ENCODE results near the gene ARL6IP1.

The ARL6IP1 gene

DNA sequence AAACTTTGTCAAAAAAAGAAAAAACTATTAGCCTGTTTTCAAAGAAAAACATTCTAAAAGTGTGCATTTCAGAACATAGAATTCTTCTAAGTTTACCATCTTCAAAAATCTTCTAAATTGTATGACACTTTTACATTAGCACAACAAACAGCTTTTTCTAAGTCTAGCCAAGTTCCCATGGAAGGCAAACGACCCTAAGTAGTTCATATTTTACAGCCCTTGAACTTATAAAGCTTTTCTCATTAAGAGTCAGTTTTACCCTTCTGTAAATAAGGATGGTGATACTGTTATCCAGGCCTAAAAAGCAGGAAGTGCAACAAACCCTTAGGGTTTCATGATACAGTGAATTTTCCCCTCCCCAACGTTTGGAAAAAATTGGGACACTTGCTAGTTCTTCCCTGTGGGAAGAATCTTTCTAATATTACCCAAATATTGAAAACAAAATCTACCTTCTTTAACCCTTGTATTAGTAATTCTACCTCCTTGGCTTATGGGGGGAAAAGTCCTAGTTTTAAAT lies 4.0 kb upstream of the ARL6IP1 start:
- H3K4me3 Mint-ChIP-seq, result no peak overlapping the region
- H3K4me1 Mint-ChIP-seq (ENCODE audit: low read depth), result peaks cover 56% of the 10 kb centered on the region
- H3K36me3 Mint-ChIP-seq (ENCODE audit: low read depth), result peaks cover 59% of the 10 kb centered on the region
- H3K27me3 Mint-ChIP-seq, result no peaks in the 10 kb centered on the region
- H3K27ac Mint-ChIP-seq, result peak overlapping the region; percentile 71
- H3K9me3 Mint-ChIP-seq, result no peaks in the 10 kb centered on the region

DNA sequence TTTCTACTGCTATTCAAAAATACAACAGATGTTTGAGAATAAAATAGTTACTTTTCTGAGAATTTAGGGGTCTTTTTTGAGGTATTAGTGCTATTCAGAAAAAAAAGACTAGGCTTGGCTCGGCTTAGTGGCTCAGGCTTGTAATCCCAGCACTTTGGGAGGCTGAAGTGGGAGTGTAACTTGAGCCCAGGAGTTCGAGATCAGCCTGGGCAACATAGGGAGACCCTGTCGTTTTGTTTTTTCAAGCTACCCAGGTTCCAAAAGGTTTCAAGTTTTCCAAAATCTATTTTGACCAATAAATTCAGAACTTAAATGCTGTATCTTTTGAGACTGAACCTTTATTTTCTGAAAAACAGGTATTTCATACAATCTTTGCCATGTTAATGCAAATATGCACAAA lies 3.2 kb upstream of the ARL6IP1 start:
- Mint-ChIP-seq H3K36me3 (ENCODE audit: low read depth) (peaks cover 59% of the 10 kb centered on the region), H3K27ac (peak overlapping the region; percentile 71), H3K27me3 (no peaks in the 10 kb centered on the region), H3K4me1 (ENCODE audit: low read depth) (peaks cover 64% of the 10 kb centered on the region), H3K4me3 (peak overlapping the region; percentile 51), H3K9me3 (no peaks in the 10 kb centered on the region)

DNA sequence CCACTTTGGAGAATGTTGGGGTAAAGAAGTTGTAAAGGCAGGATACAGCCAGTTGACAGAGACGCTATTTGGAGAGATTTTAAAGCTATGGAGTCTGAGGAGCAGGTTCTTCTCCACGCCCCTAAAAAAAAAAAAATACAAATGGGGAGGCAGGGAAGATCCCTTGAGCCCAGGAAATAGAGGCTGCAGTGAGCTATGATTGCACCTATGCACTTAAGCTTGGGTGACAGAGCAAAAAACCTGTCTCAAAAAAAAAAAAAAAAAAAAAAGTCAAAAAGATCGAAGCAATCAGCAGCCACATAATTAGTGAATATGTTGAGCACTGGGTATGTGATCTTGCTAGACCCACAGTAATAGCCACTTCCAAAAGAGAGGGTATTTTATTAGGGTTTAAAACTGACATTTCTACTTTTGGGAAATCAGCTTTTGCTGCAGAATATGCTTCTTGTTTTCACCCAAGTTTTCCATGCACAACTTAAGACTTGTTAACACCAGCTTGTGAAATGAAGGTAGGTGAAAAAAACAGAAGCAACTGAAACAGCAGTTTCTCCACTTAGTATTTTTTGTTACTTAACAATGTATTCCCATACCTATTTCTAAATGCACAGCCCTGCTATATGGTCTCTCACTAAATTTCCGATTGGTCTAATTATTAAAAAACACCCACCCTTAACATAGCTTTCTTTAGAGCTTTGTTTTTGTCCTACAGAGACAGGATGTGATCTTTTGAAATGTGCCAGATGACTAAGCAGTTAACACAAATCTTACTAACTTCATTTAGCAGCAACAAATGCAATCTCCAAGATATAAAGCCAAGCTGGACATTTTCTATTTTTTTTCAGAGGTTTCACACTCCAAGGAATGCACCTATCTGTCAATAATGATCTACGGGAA lies 2.5 kb upstream of the ARL6IP1 start:
- H3K36me3 Mint-ChIP-seq (ENCODE audit: low read depth), result peaks cover 56% of the 10 kb centered on the region
- peak overlapping the region; percentile 51 for H3K4me3 Mint-ChIP-seq
- no peaks in the 10 kb centered on the region for H3K27me3 Mint-ChIP-seq
- H3K27ac Mint-ChIP-seq, result peak overlapping the region; percentile 71
- H3K9me3 Mint-ChIP-seq, result no peaks in the 10 kb centered on the region
- peaks cover 69% of the 10 kb centered on the region for H3K4me1 Mint-ChIP-seq (ENCODE audit: low read depth)

DNA sequence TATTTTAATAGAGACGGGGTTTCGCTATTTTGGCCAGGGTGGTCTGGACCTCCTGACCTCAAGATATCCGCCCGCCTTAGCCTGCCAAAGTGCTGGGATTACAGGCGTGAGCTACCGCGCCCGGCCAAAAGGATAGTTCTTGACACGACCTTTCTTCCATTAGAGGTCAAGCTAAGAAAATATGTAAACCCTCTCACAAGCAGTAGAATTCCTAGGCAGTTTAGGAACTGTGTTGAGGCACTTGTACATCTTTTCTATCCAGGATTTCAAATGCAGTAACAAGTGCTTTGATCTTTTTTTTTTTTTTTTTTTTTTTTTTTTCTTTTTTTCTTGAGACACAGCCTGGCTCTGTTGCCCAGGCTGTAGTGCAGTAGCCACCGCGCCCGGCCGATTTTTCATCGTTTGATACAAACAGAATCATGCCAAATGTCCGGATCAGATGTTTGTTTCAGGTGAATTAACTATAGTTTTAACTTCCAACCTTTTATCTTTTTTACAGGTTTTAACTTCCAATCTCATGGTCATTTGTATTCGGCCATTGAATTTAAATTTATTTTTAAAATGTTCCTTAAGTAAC lies 1.5 kb upstream of the ARL6IP1 start:
- Mint-ChIP-seq H3K9me3 (no peaks in the 10 kb centered on the region), H3K27ac (peak overlapping the region; percentile 31), H3K4me3 (peak overlapping the region; percentile 93), H3K36me3 (ENCODE audit: low read depth) (peaks cover 51% of the 10 kb centered on the region), H3K4me1 (ENCODE audit: low read depth) (peaks cover 77% of the 10 kb centered on the region), H3K27me3 (no peaks in the 10 kb centered on the region)

DNA sequence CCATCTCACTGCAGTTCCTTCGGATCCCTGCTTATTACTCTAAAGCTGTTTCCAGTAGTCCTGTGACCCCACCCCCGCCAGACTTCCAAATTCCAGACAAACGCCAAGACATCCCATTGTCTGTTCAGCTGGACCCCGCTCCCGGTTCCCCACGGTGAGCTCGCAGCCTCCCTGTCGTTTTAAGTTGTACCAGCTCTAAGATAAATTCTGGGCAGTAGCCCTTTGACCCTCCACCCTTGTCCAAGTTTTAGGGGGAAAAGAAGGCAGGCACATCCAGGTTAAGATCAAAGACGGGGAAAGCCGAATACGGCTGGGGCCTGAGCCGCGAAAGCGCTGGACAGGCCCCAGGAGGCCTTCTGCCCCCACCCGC lies 589 bp downstream of the ARL6IP1 start:
- Mint-ChIP-seq H3K27me3 (no peaks in the 10 kb centered on the region), H3K27ac (peak overlapping the region; percentile 95), H3K9me3 (no peaks in the 10 kb centered on the region), H3K4me1 (ENCODE audit: low read depth) (peaks cover 69% of the 10 kb centered on the region), H3K4me3 (peak overlapping the region; percentile 93), H3K36me3 (ENCODE audit: low read depth) (peaks cover 51% of the 10 kb centered on the region)

DNA sequence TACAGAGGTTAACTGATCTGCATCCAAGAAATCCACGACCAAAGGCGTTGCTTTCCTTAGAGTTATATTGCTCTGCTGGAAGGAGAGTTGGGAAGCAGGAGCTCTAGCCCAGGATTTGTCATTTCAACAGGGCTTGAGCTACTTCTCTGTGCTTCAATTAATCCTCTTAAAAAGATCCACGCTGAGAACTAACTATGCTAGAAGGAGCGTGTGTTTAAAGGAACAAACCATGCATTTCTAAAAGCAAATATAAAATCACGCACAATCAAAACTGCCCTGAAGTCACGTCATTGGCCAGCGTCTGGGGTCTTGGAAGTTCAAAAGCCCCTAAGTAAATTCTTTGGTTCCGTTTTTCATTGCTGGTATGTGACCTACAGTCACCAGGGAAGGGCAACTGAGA lies 1.1 kb downstream of the ARL6IP1 start:
- H3K27ac Mint-ChIP-seq, result peak overlapping the region; percentile 95
- H3K4me3 Mint-ChIP-seq, result peak overlapping the region; percentile 93
- H3K36me3 Mint-ChIP-seq (ENCODE audit: low read depth), result peaks cover 51% of the 10 kb centered on the region
- H3K27me3 Mint-ChIP-seq, result no peaks in the 10 kb centered on the region
- H3K9me3 Mint-ChIP-seq, result no peaks in the 10 kb centered on the region
- peaks cover 64% of the 10 kb centered on the region for H3K4me1 Mint-ChIP-seq (ENCODE audit: low read depth)

DNA sequence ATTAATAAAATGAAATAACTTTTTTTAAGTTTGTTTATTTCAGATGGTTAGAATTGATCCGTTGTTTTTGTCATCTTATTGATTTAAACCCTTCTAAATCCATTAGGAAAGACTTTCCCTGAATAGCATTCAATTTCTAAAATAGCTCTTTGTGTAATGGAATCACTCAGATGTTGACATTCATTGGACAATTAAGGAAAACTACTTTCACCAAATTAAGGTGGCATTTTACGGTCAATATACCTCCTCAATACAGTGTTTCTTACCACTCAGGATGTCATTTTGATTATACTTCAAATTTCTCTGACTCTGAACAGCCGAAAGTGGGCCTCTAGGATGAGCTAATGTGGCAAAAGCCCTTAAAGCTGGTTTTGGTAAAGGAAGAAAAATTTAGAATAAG lies 1.8 kb downstream of the ARL6IP1 start:
- no peaks in the 10 kb centered on the region for H3K9me3 Mint-ChIP-seq
- peaks cover 45% of the 10 kb centered on the region for H3K36me3 Mint-ChIP-seq (ENCODE audit: low read depth)
- H3K4me1 Mint-ChIP-seq (ENCODE audit: low read depth), result peaks cover 57% of the 10 kb centered on the region
- H3K27me3 Mint-ChIP-seq, result no peaks in the 10 kb centered on the region
- peak overlapping the region; percentile 93 for H3K4me3 Mint-ChIP-seq
- H3K27ac Mint-ChIP-seq, result peak overlapping the region; percentile 95

DNA sequence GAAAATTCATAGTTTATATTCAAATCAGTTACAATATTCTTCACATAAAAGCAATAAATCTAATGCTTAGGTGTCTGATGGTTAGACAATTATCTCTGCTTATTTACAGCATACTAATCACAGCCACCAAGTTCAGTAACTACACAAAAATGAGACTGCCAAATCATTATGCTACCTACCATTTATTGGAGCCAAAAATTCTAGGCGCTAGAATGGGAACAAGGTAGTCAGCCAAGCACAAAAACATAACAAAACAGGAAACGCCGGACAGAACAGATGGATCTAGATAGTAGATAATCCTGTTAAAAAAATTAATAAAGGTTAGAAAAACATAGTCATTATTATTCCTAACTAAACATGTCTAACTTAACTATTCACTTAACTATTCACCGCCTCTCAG lies 3.6 kb downstream of the ARL6IP1 start:
- Mint-ChIP-seq H3K36me3 (ENCODE audit: low read depth) (peaks cover 59% of the 10 kb centered on the region), H3K27me3 (no peaks in the 10 kb centered on the region), H3K4me3 (no peak overlapping the region), H3K27ac (no peak overlapping the region), H3K9me3 (no peaks in the 10 kb centered on the region), H3K4me1 (ENCODE audit: low read depth) (peaks cover 45% of the 10 kb centered on the region)

DNA sequence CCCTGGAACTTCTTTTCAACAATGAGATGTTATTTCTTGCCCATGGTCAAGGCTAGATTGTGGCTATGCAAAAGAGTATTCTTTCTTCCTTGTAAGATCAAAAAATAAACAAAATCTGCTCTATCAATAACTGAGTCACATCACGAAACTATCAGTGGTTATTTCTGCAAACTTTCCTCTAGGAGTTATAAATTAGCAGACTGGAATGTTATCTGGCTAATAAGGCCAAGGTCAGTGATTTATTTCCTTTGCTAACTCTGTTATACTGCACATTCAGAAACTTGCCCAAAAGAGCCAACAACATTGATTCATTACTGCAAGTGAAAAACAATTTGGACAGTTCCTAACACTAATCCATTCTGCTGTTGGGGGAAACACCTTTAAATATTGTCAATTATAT lies 5.0 kb downstream of the ARL6IP1 start:
- Mint-ChIP-seq H3K4me3 (no peak overlapping the region), H3K27ac (no peak overlapping the region), H3K9me3 (no peaks in the 10 kb centered on the region), H3K36me3 (ENCODE audit: low read depth) (peaks cover 70% of the 10 kb centered on the region), H3K27me3 (no peaks in the 10 kb centered on the region), H3K4me1 (ENCODE audit: low read depth) (peaks cover 36% of the 10 kb centered on the region)

DNA sequence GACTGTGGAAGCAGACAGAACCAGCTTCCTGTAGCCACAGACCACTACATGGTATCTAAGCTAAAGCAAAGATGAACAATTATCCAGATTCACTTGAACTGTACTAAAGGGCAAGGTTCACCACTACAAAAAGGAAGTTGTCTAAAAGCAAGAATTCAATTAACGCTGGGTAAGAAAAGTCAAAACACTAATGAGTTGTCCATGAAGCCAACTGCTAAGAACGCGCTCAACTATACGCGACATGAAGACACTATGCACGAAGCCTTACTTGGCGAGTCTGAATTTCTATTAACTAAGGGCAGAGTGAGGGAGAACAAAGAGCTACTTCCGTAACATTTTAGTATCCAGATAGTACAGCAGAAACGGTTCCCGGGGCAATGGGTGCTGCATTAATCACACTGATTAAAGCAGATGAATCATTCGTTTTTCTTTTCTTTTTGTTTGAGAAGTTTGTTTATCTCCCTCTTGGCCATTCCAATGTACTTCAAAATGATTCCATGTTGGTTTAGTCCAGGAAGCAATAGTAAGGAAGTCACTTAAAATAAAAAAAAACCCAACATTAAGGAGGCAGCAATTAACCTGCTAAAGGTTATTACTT lies 8.4 kb downstream of the ARL6IP1 start:
- Mint-ChIP-seq H3K36me3 (ENCODE audit: low read depth) (peaks cover 76% of the 10 kb centered on the region), H3K9me3 (no peaks in the 10 kb centered on the region), H3K27ac (peak overlapping the region; percentile 73), H3K4me3 (no peak overlapping the region), H3K4me1 (ENCODE audit: low read depth) (peaks cover 35% of the 10 kb centered on the region), H3K27me3 (no peaks in the 10 kb centered on the region)

DNA sequence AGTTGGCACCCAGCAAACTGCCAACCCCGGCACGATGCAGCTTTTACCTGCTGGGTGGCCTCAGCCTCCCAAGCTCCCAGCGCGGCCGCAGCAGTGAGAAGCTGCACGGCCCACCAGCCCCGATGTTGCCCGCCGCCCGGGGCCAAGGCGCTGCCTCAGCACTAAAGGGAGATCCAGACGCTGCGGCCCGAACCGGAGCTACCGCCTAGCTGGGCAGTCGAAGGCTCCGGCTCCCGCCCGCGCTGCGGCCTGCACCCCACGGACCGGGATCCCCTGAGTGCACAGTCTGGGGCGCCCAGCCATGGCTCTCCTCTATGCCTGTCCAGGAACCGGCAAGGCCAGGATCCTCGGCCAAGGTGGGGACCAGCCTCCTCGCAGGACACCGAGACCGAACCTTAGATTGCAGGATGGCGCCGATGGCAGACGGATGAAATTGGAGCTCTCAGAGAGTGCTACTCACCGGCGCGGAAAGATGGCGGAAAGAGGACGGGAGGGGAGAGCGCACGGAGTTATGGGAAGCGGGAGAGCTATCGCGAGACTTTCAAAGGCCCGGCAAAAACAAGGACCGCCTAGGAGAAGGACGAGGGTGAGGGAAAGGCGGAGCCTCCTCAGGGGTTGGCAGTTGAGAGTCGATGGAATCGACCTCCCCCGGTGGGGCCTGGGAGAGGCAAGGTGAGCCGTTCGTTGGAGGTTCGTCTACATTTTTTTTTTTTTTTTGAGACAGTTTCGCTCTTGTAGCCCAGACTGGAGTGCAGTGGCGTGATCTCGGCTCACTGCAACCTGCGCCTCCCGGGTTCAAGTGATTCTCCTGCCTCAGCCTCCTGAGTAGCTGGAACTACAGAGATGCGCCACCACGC lies 11.3 kb downstream of the ARL6IP1 start, which contains the start of gene RPS15A:
Gene RPS15A (minus strand): TSS at position 485 of the 857 bp plus-strand sequence. CDS start 1,221 bp downstream, outside the sequence.
- peaks cover 61% of the 10 kb centered on the region for H3K4me1 Mint-ChIP-seq (ENCODE audit: low read depth)
- H3K27ac Mint-ChIP-seq, result peak within 1 kb of the TSS; percentile 97
- H3K27me3 Mint-ChIP-seq, result no peaks in the 10 kb centered on the region
- no peaks in the 10 kb centered on the region for H3K9me3 Mint-ChIP-seq
- H3K4me3 Mint-ChIP-seq, result peak within 1 kb of the TSS; percentile 98
- peaks cover 82% of the 10 kb centered on the region for H3K36me3 Mint-ChIP-seq (ENCODE audit: low read depth)

DNA sequence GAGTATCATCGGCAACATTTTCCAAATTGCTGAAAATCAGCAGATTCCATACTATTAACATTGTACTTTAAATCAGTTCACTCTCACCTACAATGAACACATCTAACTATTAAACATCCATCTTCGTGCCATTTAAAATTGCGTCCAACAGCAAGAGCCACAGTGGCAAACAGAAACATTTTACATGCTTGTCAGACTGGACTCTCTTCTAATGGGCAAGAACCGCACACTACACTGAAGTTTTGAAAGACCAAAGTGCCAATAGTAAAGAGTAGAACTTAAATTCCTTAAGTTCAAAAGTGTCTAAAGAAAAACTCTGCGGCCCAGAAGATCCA lies 11.9 kb downstream of the ARL6IP1 start:
- Mint-ChIP-seq H3K27me3 (no peaks in the 10 kb centered on the region), H3K9me3 (no peaks in the 10 kb centered on the region), H3K36me3 (ENCODE audit: low read depth) (peaks cover 87% of the 10 kb centered on the region), H3K4me1 (ENCODE audit: low read depth) (peaks cover 67% of the 10 kb centered on the region), H3K27ac (peak overlapping the region; percentile 97), H3K4me3 (peak overlapping the region; percentile 98)

DNA sequence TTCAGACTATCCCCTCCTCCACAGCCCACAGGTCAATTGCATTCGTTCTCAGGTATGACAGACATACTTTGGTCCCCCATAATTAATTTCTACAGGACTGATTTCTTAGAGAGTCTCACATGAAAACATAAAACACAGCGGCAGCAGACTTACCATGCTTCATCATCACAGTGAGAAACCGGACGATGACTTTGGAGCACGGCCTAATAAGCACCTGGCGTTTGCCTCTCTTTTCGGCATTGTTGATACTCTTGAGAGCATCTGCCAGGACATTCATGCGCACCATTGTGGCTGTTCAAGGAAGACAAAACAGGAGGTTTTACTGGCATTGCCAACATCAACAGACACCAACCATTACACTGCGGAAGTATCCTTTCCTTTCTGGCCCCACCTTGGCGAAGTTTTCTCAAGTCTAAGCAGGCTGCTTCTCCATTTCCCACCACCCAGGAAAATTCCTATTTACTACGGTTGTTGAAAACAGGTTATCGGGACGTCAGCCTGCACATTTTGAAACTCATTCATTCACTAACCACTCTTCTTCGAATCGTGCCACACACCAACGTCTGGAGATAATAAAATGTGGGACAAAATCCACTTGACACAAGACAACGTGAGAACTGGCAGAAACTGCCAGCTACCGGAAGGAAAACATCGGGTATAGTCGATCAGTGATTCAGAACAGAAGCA lies 12.4 kb downstream of the ARL6IP1 start:
- H3K4me1 Mint-ChIP-seq (ENCODE audit: low read depth), result peaks cover 71% of the 10 kb centered on the region

More for the DNA sequence above, 12.4 kb downstream of the ARL6IP1 start:
- no peaks in the 10 kb centered on the region for H3K9me3 Mint-ChIP-seq
- H3K4me3 Mint-ChIP-seq, result peak overlapping the region; percentile 98
- H3K27me3 Mint-ChIP-seq, result no peaks in the 10 kb centered on the region
- peaks cover 86% of the 10 kb centered on the region for H3K36me3 Mint-ChIP-seq (ENCODE audit: low read depth)
- H3K27ac Mint-ChIP-seq, result peak overlapping the region; percentile 97
